H1 (cell line): ENCODE measurements around the gene APOL2. TPM values are rescaled to one million over a fixed set of nuclear protein-coding genes. Genes with fewer than 3 reads are reported as not detected.

Experiments
- CTCF ChIA-PET: fragments of 300-600 bp; sonication (Branson Sonifier 250); formaldehyde crosslinking; loops from one replicate; lab custom pipeline; 2021; ENCODE audit not compliant: partially characterized antibody; lab: Charles Lee
- POLR2A ChIA-PET: fragments of 300-600 bp; sonication (Branson Sonifier 250); formaldehyde crosslinking; loops from one replicate; lab custom pipeline; 2021; ENCODE audit warnings: inconsistent platforms; ENCODE audit not compliant: partially characterized antibody; lab: Charles Lee
- DNase-seq, 2 experiments: peaks; one replicate each; pipeline versions ENCODE4 v3.0.0 to v3.0.0-alpha.2; 2010 to 2022; ENCODE audit warnings: low spot score in 2 of 2, low read depth in 1 of 2, mixed read lengths in 1 of 2
- FAIRE-seq: peaks from 2 replicates; lab custom pipeline; 2011; peaks lifted over from hg19 to GRCh38; lab: Jason Lieb, UNC
- H2AFZ ChIP-seq: 2 replicates; pipeline ENCODE4 v1.8.1; 2012; ENCODE audit warnings: low read length, inconsistent platforms
- H2AK5ac ChIP-seq: 2 replicates; pipeline ENCODE4 v1.6.1; 2013; ENCODE audit warnings: low read depth, low read length
- H2BK120ac ChIP-seq: replicated peaks from 2 replicates; pipeline ENCODE3; 2013; ENCODE audit warnings: low read depth, low read length, inconsistent platforms
- H2BK12ac ChIP-seq: 2 replicates; pipeline ENCODE4 v1.6.1; 2013; ENCODE audit warnings: low read depth, low read length
- H2BK15ac ChIP-seq: 2 replicates; pipeline ENCODE4 v1.6.1; 2013; ENCODE audit warnings: low read length
- H2BK20ac ChIP-seq: 2 replicates; pipeline ENCODE4 v1.6.1; 2013; ENCODE audit warnings: low read length
- H2BK5ac ChIP-seq: 2 replicates; pipeline ENCODE4 v1.6.1; 2013; ENCODE audit warnings: low read depth, low read length
- H3K14ac ChIP-seq: 2 replicates; pipeline ENCODE4 v1.6.1; 2013; ENCODE audit warnings: inconsistent platforms; ENCODE audit not compliant: insufficient read length
- H3K18ac ChIP-seq: 2 replicates; pipeline ENCODE4 v1.6.1; 2013; ENCODE audit warnings: low read length; ENCODE audit errors: extremely low read depth
- H3K23ac ChIP-seq: 2 replicates; pipeline ENCODE4 v1.6.1; 2013; ENCODE audit warnings: inconsistent platforms; ENCODE audit not compliant: insufficient read length
- H3K23me2 ChIP-seq: 2 replicates; pipeline ENCODE4 v1.6.1; 2013; ENCODE audit warnings: low read depth, low read length
- H3K27ac ChIP-seq: 2 replicates; pipeline ENCODE4 v1.6.1; 2011; ENCODE audit warnings: low read depth, low read length, inconsistent platforms
- H3K27me3 ChIP-seq, 4 experiments: replicated peaks in 1 of 4; 1 replicate in 1 of 4; 2 replicates in 3 of 4; pipeline versions ENCODE4 v1.6.1 to v1.8.1; 2011 to 2013; ENCODE audit warnings: low read length in 3 of 4, mild to moderate bottlenecking in 3 of 4, inconsistent platforms in 2 of 4, mixed read lengths in 2 of 4, moderate library complexity in 1 of 4; ENCODE audit not compliant: control insufficient read depth in 3 of 4, insufficient read depth in 3 of 4; ENCODE audit errors: extremely low read depth in 1 of 4
- H3K36me3 ChIP-seq, 4 experiments: 2 replicates each; pipeline versions ENCODE4 v1.6.1 to v1.8.1; 2011 to 2013; ENCODE audit warnings: mild to moderate bottlenecking in 4 of 4, low read length in 3 of 4, moderate library complexity in 2 of 4, control low read depth in 1 of 4, inconsistent platforms in 1 of 4; ENCODE audit not compliant: insufficient read depth in 4 of 4, control insufficient read depth in 2 of 4
- H3K4ac ChIP-seq: replicated peaks from 2 replicates; pipeline ENCODE3; 2013; ENCODE audit warnings: low read length, low read depth, mixed read lengths, inconsistent platforms; ENCODE audit not compliant: insufficient read length
- H3K4me1 ChIP-seq, 4 experiments: replicated peaks in 1 of 4; 1 replicate in 1 of 4; 2 replicates in 3 of 4; pipeline versions ENCODE4 v1.6.1 to v1.8.1; 2011 to 2013; ENCODE audit warnings: low read length in 3 of 4, inconsistent platforms in 2 of 4, mixed read lengths in 1 of 4; ENCODE audit not compliant: insufficient read depth in 4 of 4, control insufficient read depth in 3 of 4
- H3K4me2 ChIP-seq, 2 experiments: 2 replicates each; pipeline versions ENCODE4 v1.6.1 to v1.8.1; 2011 to 2013; ENCODE audit warnings: low read depth in 2 of 2, low read length in 2 of 2, control low read depth in 1 of 2, inconsistent platforms in 1 of 2, mild to moderate bottlenecking in 1 of 2; ENCODE audit not compliant: insufficient read depth in 1 of 2
- H3K4me3 ChIP-seq, 4 experiments: fragments of 200-600, 300-600 bp in 1 of 4; sonication (generic), shearing (Covaris generic), sonication (Bioruptor Twin) in 1 of 4; 2 replicates each; pipeline versions ENCODE4 v1.5.1 to v1.8.1; 2011 to 2016; ENCODE audit warnings: low read length in 4 of 4, low read depth in 3 of 4, control low read depth in 2 of 4, inconsistent platforms in 2 of 4, mild to moderate bottlenecking in 2 of 4, mixed read lengths in 1 of 4, moderate library complexity in 1 of 4; ENCODE audit not compliant: insufficient read depth in 2 of 4; ENCODE audit errors: extremely low read depth in 1 of 4
- H3K56ac ChIP-seq: replicated peaks from 2 replicates; pipeline ENCODE3; 2013; ENCODE audit warnings: low read depth, mild to moderate bottlenecking, mixed read lengths, low read length, inconsistent platforms; ENCODE audit not compliant: insufficient read length
- H3K79me1 ChIP-seq: 2 replicates; pipeline ENCODE4 v1.6.1; 2013; ENCODE audit warnings: low read depth, low read length, control low read depth
- H3K79me2 ChIP-seq, 2 experiments: 2 replicates each; pipeline versions ENCODE4 v1.6.1 to v1.8.1; 2012 to 2013; ENCODE audit warnings: low read length in 2 of 2, mild to moderate bottlenecking in 2 of 2, inconsistent platforms in 1 of 2; ENCODE audit not compliant: insufficient read depth in 2 of 2, control insufficient read depth in 1 of 2
- H3K9ac ChIP-seq, 4 experiments: replicated peaks in 1 of 4; 1 replicate in 1 of 4; 2 replicates in 3 of 4; pipeline versions ENCODE4 v1.6.1 to v1.8.1; 2011 to 2013; ENCODE audit warnings: low read depth in 3 of 4, low read length in 3 of 4, control low read depth in 2 of 4, mild to moderate bottlenecking in 2 of 4, moderate library complexity in 2 of 4, inconsistent platforms in 1 of 4; ENCODE audit errors: extremely low read depth in 1 of 4
- H3K9me3 ChIP-seq, 2 experiments: 2 replicates each; pipeline versions ENCODE4 v1.6.1 to v1.8.1; 2012 to 2013; ENCODE audit warnings: mild to moderate bottlenecking in 2 of 2, moderate library complexity in 2 of 2, control low read depth in 1 of 2, inconsistent platforms in 1 of 2, low read depth in 1 of 2, low read length in 1 of 2, mixed read lengths in 1 of 2; ENCODE audit not compliant: insufficient read depth in 2 of 2
- H4K20me1 ChIP-seq, 2 experiments: replicated peaks in 1 of 2; 2 replicates each; pipeline versions ENCODE3 to v1.8.1; 2011 to 2013; ENCODE audit warnings: inconsistent platforms in 2 of 2, low read length in 2 of 2, mild to moderate bottlenecking in 1 of 2; ENCODE audit not compliant: insufficient read depth in 2 of 2, control insufficient read depth in 1 of 2
- H4K5ac ChIP-seq: 2 replicates; pipeline ENCODE4 v1.6.1; 2013; ENCODE audit warnings: low read length, low read depth, mixed read lengths, inconsistent platforms; ENCODE audit not compliant: insufficient read length
- H4K8ac ChIP-seq: 2 replicates; pipeline ENCODE4 v1.8.0; 2013; ENCODE audit warnings: mild to moderate bottlenecking, moderate library complexity, low read length, inconsistent platforms; ENCODE audit not compliant: insufficient read depth; ENCODE audit errors: extremely low read depth
- H4K91ac ChIP-seq: replicated peaks from 2 replicates; pipeline ENCODE3; 2013; ENCODE audit warnings: low read length, mixed read lengths, inconsistent platforms; ENCODE audit not compliant: insufficient read length
- ASH2L ChIP-seq: fragments of 200-600, 300-600 bp; sonication (generic); IDR thresholded peaks from one replicate; pipeline ENCODE4 v1.7.1; 2017; ENCODE audit warnings: low read length
- BRCA1 ChIP-seq: IDR thresholded peaks from 2 replicates; pipeline ENCODE4 v1.6.1; 2012; ENCODE audit warnings: low read depth, low read length, improper control_type of control experiment
- CTBP2 ChIP-seq: IDR thresholded peaks from 2 replicates; pipeline ENCODE4 v1.7.0; 2011; ENCODE audit warnings: borderline replicate concordance, mild to moderate bottlenecking, moderate library complexity, mixed read lengths, low read length; ENCODE audit not compliant: insufficient read depth, insufficient read length
- WGBS, 2 experiments: shearing (Covaris generic) in 1 of 2; methylation state at CpG; one replicate each; pipeline versions ENCODE4 v1.1.6 to v1.1.7; 2013 to 2015; ENCODE audit warnings: low lambda C conversion rate in 2 of 2, mixed read lengths in 2 of 2, inconsistent platforms in 1 of 2, low coverage in 1 of 2, missing lambda C conversion rate in 1 of 2; ENCODE audit not compliant: insufficient replicate concordance in 2 of 2, insufficient coverage in 1 of 2, insufficient read length in 1 of 2; ENCODE audit errors: extremely low coverage in 1 of 2, missing lambda C conversion rate in 1 of 2; 5-methylcytosine and 5-hydroxymethylcytosine counted together
- polyA plus RNA-seq, 7 experiments: library from polyadenylated mRNA; depleted of rRNA in 3 of 7; stranded (reverse) in 5 of 7; unstranded in 2 of 7; fragments of >200 nt in 5 of 7; fragments of 200-250 nt in 2 of 7; gene quantifications; 1 replicate in 5 of 7; 2 replicates in 1 of 7; 4 replicates in 1 of 7; pipeline versions ENCODE4 v1.2.1 to v1.2.3, GENCODE V29; 2011 to 2013; ENCODE audit warnings: missing spikeins in 2 of 7, mixed read lengths in 2 of 7
- total RNA-seq: library from RNA; stranded (reverse); fragmentation: NEBNext Ultra II Directional; extraction: Animal tissue kit (Norgen Biotek cat#: 25700); gene quantifications from 2 replicates; pipeline ENCODE4 v1.2.1, GENCODE V29; 2021
- TF ChIP-seq, protein P1 (sequence below): IDR thresholded peaks from 2 replicates; pipeline ENCODE4 v1.6.1; 2012; ENCODE audit warnings: inconsistent platforms

APOL2 gene
- total and polyA plus RNA-seq, 2 of the 8 experiments (the other 6 are each of a cell fraction or from before 2014, with no cell fraction given) = 8.1 to 11.0 TPM

DNA sequence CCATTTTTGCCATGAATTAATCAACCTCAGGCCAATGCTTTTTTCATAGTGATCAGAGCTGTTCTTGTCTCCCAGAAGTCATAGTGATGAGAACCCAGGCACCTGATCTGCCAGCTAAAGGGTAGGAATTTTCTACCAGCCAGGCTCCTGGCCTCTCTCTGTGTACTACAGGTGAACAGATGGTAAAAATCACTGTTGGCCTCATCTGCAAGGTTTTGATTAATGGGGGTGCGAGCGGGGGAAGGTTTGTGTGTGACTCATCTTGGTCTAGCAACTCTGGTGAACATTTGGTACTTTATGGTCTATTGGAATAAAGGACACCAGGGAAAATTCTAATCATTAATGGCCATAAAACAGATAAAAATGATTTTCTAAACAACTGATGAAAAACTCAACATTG lies 23.3 kb downstream of the APOL2 start:
- Histone ChIP-seq H2BK15ac (no peak overlapping the region), H2AFZ (no peak overlapping the region), H3K4me3 (no peak overlapping the region), H3K27ac (no peak overlapping the region), H3K4me1 (peaks cover 0 to 3% (median 0%) of the 10 kb centered on the region in 4 experiments; a peak in 1 of 7 replicates), H3K4me2 (no peak overlapping the region), H3K79me2 (no peaks in the 10 kb centered on the region), H3K4ac (no peak overlapping the region), H2BK12ac (no peak overlapping the region), H3K56ac (no peak overlapping the region), H4K8ac (no peak overlapping the region), H2BK5ac (no peak overlapping the region), H3K79me1 (no peaks in the 10 kb centered on the region), H3K23ac (no peak overlapping the region), H3K9me3 (no peaks in the 10 kb centered on the region), H2BK120ac (no peak overlapping the region), H4K91ac (no peak overlapping the region), H2AK5ac (no peak overlapping the region), H2BK20ac (no peak overlapping the region), H3K18ac (no peak overlapping the region), H3K14ac (no peak overlapping the region), H4K5ac (no peak overlapping the region), H3K27me3 (peaks cover 0 to 2% (median 0%) of the 10 kb centered on the region in 4 experiments; a peak in 3 of 7 replicates), H3K9ac (no peak overlapping the region), H4K20me1 (no peaks in the 10 kb centered on the region), H3K36me3 (no peaks in the 10 kb centered on the region), H3K23me2 (no peaks in the 10 kb centered on the region)
- ChIA-PET POLR2A (interaction anchor here (0.6 kb wide), 1 partner anchor 169 kb away, joined by 4 read pairs; no protein-coding TSS in a partner anchor), CTCF (interaction anchor here (1.0 to 2.4 kb wide), 9 partner anchors 11 to 43 kb away, joined by 3 to 13 read pairs (median 5); no protein-coding TSS in a partner anchor)
- FAIRE-seq = no peak
- WGBS, 2 experiments = 63% methylated on average over 1 of the region's 2 CpGs; no CpG with 5 or more reads in 1 of the 2 experiments
- DNase-seq = no peak
- TF ChIP-seq BRCA1 = no peak
- TF ChIP-seq, protein P1, sequence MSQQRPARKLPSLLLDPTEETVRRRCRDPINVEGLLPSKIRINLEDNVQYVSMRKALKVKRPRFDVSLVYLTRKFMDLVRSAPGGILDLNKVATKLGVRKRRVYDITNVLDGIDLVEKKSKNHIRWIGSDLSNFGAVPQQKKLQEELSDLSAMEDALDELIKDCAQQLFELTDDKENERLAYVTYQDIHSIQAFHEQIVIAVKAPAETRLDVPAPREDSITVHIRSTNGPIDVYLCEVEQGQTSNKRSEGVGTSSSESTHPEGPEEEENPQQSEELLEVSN = no peak
- no peak for TF ChIP-seq CTBP2
- TF ChIP-seq ASH2L = no peak
